Limb (tissue), 2 donors: ENCODE results near the gene KEL.

Source experiments
- DNase-seq, 2 donors: peaks; one replicate each; pipeline ENCODE4 v3.0.0-alpha.2; 2016; ENCODE audit errors: extremely low spot score in 2 of 2

The KEL gene

DNA sequence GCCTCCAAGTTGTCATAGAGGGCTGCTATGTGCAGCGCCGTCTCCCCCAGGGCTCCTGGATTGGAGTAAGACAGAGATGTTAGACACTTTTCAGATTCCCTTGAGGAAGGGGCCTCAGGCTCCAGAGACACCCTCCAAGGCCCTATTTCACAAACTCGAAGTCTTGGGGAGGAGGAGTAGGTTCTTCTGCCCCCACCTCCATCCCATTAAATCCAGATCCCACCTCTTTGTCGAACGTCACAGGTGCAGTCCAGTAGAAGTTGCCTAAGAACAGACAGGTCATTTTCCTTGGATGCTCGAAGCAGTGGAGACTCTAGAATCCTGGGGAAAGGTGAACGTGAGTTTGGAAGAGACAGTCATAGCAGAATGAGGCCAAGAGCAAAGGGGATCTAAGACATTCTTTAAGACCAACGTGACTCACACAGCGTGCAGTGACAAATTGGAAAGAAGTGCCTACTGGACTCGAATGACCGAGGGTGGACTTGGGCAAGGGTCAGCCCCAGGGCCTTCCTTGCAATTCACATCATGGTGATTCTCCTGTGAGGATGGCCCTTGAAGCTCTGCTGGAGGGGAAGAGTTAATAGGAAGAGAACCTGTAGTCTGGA lies 31.9 kb downstream of the KEL start:
- DNase-seq = no peak

DNA sequence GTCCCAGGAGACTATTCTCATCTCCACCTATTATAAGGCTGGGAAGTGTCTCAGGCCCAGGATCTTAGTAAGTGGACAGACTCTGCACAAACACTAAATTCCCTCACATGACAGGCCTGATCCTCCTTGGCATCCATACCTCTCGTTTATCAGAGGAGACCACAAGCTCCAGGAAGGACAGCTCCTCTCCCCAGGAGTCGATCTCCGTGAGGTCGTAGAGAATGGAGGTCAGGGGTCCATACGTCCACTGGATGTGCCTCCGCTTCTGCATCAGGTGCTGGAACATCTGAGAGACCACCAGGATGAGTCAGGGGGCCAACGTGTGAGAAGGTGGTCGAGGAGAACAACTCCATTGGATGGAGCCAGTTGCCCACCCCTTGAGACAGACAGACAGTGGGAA lies 34.2 kb downstream of the KEL start:
- DNase-seq = no peak

GRCh38 chr7:142927085-142927745 lies 34.9 kb downstream of the KEL start:
- no peak for DNase-seq

DNA sequence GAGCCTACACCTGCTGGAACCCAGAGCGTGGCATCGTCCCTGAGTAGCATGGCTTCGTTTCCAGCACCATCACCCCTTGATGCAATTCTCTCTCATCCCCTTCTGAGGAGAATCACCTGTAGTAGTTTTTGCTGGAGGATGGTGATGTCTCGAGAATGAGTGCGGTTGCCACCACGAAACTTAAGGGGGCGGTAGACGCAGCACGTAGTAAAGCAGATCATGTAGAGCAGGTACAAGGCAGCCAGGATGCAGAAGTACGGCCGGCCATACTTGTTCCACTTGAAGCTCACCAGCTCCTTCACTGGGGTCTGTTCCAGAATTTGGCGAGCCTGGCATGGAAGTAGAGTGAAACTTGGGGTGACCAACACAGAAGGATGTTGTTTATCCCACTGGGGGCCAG lies 36.8 kb downstream of the KEL start:
- DNase-seq = no peak

DNA sequence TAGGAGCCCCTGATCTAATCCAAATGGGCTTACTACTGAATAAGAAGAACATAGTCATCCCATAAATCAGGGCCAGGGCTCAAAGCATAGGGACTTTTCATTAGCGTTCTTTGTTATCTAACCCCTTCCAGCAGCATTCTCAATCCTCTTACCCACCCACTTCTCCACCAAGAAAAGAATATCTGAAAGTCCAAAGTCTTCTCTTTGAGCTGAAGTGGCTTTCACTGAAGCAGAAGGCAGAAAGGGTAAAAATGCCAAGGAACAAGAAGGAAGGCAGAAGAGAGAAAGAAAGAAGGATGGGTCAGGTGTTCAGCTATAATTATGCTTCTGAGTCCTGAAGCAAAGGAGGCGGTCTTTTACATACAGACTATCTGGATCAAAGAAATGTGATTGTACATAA lies 38.8 kb downstream of the KEL start:
- DNase-seq = no peak

GRCh38 chr7:142919656-142920055 lies 42.5 kb downstream of the KEL start:
- no peak for DNase-seq

- no peak for DNase-seq
These were observed 43.3 kb downstream of the KEL start for GRCh38 chr7:142918901-142919300.

DNA sequence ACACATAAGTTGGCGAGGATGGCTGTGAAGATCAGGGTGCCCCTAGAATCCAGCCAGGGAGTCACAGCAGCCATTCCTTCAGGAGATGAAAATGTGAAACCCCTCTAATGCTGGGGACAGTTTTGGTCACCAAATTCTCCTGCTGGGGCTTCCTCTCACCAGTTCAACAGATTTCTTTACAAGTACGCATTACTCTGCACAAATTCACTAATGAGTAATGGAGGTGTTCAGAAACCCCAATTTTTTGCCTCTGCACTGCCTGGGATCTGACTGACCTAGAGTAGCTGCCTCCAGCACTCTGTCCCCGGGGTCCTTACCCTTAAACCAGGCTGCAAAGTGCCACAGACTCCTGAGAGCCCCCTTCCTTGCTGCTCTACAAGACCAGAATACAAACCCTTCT lies 44.7 kb downstream of the KEL start:
- DNase-seq = no peak

- no peak for DNase-seq
These were observed 45.7 kb downstream of the KEL start for GRCh38 chr7:142916508-142916907.

- no peak for DNase-seq
These were observed 46.8 kb downstream of the KEL start for GRCh38 chr7:142915315-142915714.

DNA sequence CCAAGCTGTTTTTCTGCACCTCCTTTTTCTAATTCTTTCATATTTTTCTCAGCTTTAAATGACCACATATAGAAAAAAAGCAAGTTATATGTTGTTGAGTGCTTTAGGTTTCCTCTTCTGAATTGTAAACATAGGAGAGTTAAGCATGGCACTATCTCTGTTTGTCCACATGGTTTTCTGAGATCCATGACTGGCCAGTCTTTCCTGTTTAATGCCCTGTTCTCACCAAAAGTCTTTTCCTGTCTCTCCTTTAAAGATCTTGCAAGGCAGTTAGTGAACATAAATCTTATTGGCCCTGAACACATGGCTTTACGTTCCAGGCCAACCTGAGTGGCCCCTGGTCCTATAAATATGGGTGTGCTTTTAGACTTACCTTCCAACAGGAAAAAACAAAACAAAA lies 48.0 kb downstream of the KEL start:
- no peak for DNase-seq

GRCh38 chr7:142913566-142913965 lies 48.6 kb downstream of the KEL start:
- DNase-seq = no peak

GRCh38 chr7:142913051-142913450 lies 49.1 kb downstream of the KEL start:
- no peak for DNase-seq

- DNase-seq = no peak
These were observed 51.7 kb downstream of the KEL start for GRCh38 chr7:142910481-142910880.

GRCh38 chr7:142910031-142910433 lies 52.1 kb downstream of the KEL start:
- no peak for DNase-seq

- DNase-seq = no peak
These were observed 53.0 kb downstream of the KEL start for GRCh38 chr7:142908921-142909890.

DNA sequence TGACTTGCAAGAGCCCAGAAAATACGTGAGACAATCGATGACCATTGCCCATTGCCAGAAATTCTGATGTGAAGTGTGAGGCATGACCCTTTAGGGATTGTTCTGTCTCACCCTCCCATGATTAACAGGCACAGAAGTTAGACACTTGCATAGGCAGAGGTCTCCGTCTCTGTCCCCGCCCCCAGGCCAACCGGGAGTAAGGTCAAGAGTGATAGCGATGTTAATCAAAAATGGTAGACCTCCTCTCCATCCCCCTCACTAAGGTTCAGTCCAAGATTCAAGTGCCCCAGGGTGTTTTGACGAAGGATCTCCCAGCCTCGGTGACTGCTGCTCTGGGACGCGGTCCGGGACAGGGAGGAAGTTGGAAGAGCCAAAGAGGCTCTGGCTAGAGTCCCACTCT lies 53.9 kb downstream of the KEL start:
- no peak for DNase-seq

DNA sequence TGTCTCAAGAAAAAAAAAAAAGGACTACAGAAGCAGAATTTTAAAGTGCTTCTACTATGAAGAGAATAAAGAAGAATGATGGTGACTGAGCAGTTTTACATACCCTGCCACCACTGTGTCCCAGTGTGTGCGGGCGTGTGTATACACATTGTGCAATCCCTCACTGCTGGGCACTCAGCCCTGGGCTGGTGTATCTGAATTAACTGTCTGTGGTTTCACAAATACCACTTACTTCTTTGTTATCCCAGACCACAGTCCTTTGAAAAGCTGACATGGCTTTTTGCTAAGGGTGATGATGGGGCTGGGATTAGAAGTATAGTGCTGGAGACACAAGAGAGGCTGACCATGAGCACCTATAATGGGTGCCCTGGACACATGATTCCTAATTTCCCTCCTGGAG lies 55.5 kb downstream of the KEL start:
- DNase-seq = no peak

GRCh38 chr7:142905759-142906158 lies 56.4 kb downstream of the KEL start:
- DNase-seq = no peak

DNA sequence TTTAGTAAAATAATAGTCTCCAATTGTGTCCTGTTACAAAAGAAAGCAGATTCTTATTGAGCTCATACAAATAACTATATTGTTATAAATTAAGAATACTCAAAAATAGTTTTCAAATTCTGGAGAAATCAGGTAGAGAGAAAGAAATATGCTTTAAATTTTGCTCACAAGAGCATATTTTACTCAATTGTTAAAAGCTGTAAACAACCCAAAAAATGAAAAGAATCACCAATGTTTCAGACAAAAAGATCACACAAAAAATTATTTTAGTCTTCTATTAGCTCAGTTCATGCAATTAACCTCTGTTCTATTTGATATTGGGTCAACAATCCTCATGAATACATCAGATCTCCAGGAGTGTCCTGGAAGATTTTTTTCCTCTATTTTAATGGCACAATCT lies 58.0 kb downstream of the KEL start:
- DNase-seq = no peak

- DNase-seq = no peak
These were observed 60.5 kb downstream of the KEL start for GRCh38 chr7:142901426-142902259.

GRCh38 chr7:142899661-142900060 lies 62.5 kb downstream of the KEL start:
- DNase-seq = no peak
